Osteoblast (primary cell): ENCODE measurements around the gene CBLB. TPM values are rescaled to one million over a fixed set of nuclear protein-coding genes. Genes with fewer than 3 reads are reported as not detected.

Experiments
- DNase-seq: peaks from one replicate; pipeline ENCODE4 v3.0.0; 2011; ENCODE audit warnings: low spot score, mixed read lengths; ENCODE audit not compliant: insufficient read length; ENCODE audit errors: missing footprints
- H2AFZ ChIP-seq: 2 replicates; pipeline ENCODE4 v1.6.0; 2011; ENCODE audit warnings: mild to moderate bottlenecking, low read length
- H3K27ac ChIP-seq: 2 replicates; pipeline ENCODE4 v1.5.1; 2011; ENCODE audit warnings: mild to moderate bottlenecking, low read depth, low read length, moderate library complexity
- H3K27me3 ChIP-seq: 2 replicates; pipeline ENCODE4 v1.6.0; 2012; ENCODE audit warnings: mild to moderate bottlenecking, control low read depth, inconsistent platforms, low read length, moderate library complexity; ENCODE audit not compliant: insufficient read depth
- H3K36me3 ChIP-seq: 2 replicates; pipeline ENCODE4 v1.5.1; 2011; ENCODE audit warnings: mild to moderate bottlenecking, low read length, control low read depth, moderate library complexity; ENCODE audit not compliant: insufficient read depth
- H3K4me1 ChIP-seq: 2 replicates; pipeline ENCODE4 v1.5.1; 2011; ENCODE audit warnings: mild to moderate bottlenecking, low read length, control low read depth, moderate library complexity; ENCODE audit not compliant: insufficient read depth
- H3K4me2 ChIP-seq: 2 replicates; pipeline ENCODE4 v1.6.0; 2011; ENCODE audit warnings: mild to moderate bottlenecking, low read length; ENCODE audit not compliant: insufficient read depth
- H3K4me3 ChIP-seq: fragments of 200-600 bp; sonication (generic); 3 replicates; pipeline ENCODE4 v1.5.1; 2012; ENCODE audit warnings: mild to moderate bottlenecking, low read length, inconsistent platforms; ENCODE audit not compliant: insufficient read depth
- H3K79me2 ChIP-seq: 2 replicates; pipeline ENCODE4 v1.6.0; 2012; ENCODE audit warnings: mild to moderate bottlenecking, low read length, control low read depth, inconsistent platforms; ENCODE audit not compliant: insufficient read depth
- H3K9me3 ChIP-seq: 2 replicates; pipeline ENCODE4 v1.5.1; 2011; ENCODE audit warnings: low read depth, low read length, control low read depth
- H4K20me1 ChIP-seq: 2 replicates; pipeline ENCODE4 v1.6.0; 2012; ENCODE audit warnings: mild to moderate bottlenecking, low read length, control low read depth; ENCODE audit not compliant: insufficient read depth
- total RNA-seq: library from RNA; depleted of rRNA; stranded (reverse); fragments of >200 nt; gene quantifications from 2 replicates; pipeline ENCODE4 v1.2.3, GENCODE V29; 2012
- TF ChIP-seq, protein P1 (sequence below): IDR thresholded peaks from 2 replicates; pipeline ENCODE4 v1.5.1; 2011; ENCODE audit warnings: mild to moderate bottlenecking, low read depth, low read length, moderate library complexity; ENCODE audit errors: extremely low read depth

The CBLB gene
- total RNA-seq, 1 donor, result 128 TPM

DNA sequence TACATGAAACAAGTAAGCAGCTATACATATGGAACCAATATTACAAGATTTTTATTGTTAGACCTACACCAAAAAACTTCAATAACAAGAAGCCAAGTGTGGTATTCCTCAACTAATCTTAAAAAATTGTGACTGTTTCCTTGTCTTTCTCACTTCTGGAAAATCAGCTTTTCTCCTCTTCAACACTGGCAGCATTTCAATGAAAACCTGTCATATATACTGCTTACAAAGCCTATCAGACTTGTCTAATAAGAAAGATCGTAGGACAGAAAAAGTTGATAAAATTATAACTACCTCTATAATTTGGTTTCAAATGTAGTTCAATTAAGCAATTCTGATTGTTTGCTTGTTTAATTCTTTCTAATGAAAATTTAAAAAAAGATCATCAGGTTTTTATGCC, 55.1 kb downstream of the CBLB start:
- H3K79me2 ChIP-seq, result peaks cover 96% of the 10 kb centered on the region
- peak overlapping the region; percentile 9 for H3K27ac ChIP-seq
- peaks cover 7% of the 10 kb centered on the region for H4K20me1 ChIP-seq
- TF ChIP-seq, protein P1, sequence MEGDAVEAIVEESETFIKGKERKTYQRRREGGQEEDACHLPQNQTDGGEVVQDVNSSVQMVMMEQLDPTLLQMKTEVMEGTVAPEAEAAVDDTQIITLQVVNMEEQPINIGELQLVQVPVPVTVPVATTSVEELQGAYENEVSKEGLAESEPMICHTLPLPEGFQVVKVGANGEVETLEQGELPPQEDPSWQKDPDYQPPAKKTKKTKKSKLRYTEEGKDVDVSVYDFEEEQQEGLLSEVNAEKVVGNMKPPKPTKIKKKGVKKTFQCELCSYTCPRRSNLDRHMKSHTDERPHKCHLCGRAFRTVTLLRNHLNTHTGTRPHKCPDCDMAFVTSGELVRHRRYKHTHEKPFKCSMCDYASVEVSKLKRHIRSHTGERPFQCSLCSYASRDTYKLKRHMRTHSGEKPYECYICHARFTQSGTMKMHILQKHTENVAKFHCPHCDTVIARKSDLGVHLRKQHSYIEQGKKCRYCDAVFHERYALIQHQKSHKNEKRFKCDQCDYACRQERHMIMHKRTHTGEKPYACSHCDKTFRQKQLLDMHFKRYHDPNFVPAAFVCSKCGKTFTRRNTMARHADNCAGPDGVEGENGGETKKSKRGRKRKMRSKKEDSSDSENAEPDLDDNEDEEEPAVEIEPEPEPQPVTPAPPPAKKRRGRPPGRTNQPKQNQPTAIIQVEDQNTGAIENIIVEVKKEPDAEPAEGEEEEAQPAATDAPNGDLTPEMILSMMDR, result no peak
- no peak overlapping the region for H2AFZ ChIP-seq
- H3K4me3 ChIP-seq, result no peak overlapping the region
- H3K4me2 ChIP-seq, result no peak overlapping the region
- no peaks in the 10 kb centered on the region for H3K9me3 ChIP-seq
- H3K4me1 ChIP-seq, result peaks cover 33% of the 10 kb centered on the region
- peaks cover 8% of the 10 kb centered on the region for H3K36me3 ChIP-seq
- no peak for DNase-seq
- H3K27me3 ChIP-seq, result no peaks in the 10 kb centered on the region

DNA sequence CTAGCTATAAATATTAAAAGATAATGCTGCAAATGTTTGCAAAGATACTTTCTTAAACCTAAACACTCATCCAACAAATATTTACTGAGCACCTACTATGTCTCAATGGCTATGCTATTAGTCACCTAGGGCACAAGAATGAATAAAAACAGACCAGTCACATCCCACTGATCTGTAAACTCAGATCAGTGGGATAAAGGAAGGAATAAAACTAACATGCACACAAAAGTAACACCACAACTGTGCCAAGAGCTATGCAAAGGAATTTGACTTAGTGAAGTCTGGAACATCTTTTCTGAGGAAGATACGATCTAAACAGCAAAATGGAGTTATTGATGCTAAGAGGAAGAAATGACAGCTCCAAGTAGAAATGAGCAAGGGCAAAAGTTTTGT, 56.6 kb downstream of the CBLB start:
- H3K27ac ChIP-seq, result peak overlapping the region; percentile 46
- peaks cover 93% of the 10 kb centered on the region for H3K79me2 ChIP-seq
- no peaks in the 10 kb centered on the region for H3K27me3 ChIP-seq
- peaks cover 6% of the 10 kb centered on the region for H3K36me3 ChIP-seq
- H3K4me3 ChIP-seq, result no peak overlapping the region
- TF ChIP-seq, protein P1, result no peak
- DNase-seq, result no peak
- H3K4me2 ChIP-seq, result no peak overlapping the region
- H3K9me3 ChIP-seq, result no peaks in the 10 kb centered on the region
- H4K20me1 ChIP-seq, result peaks cover 11% of the 10 kb centered on the region
- no peak overlapping the region for H2AFZ ChIP-seq
- peaks cover 35% of the 10 kb centered on the region for H3K4me1 ChIP-seq

DNA sequence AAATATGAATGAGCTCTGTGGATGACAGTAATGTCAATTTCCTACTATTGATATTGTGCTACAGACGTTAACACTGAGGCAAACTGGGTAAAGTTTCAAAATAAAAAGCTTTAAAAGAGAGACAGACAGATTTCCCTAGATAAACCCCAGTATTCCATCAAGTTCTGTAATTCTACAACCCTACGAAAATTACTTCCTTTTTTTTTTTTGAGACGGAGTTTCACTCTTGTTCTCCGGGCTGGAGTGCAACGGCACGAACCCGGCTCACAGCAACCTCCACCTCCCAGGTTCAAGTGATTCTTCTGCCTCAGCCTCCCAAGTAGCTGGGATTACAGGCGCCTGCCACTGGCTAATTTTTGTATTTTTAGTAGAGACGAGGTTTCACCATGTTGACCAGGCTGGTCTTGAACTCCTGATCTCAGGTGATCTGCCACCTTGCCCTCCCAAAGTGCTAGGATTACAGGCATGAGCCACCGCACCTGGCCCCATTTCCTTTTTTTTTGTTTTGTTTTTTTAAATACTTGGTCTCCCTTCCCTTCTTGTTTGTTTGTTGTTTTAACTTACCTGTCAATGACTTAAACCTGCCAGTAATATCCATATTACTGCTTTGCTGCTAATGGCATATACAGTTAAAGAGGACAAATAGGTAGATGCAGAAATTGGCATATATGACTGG, 57.2 kb downstream of the CBLB start:
- Histone ChIP-seq H4K20me1 (peaks cover 12% of the 10 kb centered on the region), H3K4me2 (no peak overlapping the region), H3K9me3 (no peaks in the 10 kb centered on the region), H3K27ac (peak overlapping the region; percentile 9), H3K4me3 (no peak overlapping the region), H3K36me3 (peaks cover 8% of the 10 kb centered on the region), H3K27me3 (no peaks in the 10 kb centered on the region), H3K4me1 (peaks cover 40% of the 10 kb centered on the region), H2AFZ (no peak overlapping the region), H3K79me2 (peaks cover 92% of the 10 kb centered on the region)
- DNase-seq, result no peak
- TF ChIP-seq, protein P1, result no peak

DNA sequence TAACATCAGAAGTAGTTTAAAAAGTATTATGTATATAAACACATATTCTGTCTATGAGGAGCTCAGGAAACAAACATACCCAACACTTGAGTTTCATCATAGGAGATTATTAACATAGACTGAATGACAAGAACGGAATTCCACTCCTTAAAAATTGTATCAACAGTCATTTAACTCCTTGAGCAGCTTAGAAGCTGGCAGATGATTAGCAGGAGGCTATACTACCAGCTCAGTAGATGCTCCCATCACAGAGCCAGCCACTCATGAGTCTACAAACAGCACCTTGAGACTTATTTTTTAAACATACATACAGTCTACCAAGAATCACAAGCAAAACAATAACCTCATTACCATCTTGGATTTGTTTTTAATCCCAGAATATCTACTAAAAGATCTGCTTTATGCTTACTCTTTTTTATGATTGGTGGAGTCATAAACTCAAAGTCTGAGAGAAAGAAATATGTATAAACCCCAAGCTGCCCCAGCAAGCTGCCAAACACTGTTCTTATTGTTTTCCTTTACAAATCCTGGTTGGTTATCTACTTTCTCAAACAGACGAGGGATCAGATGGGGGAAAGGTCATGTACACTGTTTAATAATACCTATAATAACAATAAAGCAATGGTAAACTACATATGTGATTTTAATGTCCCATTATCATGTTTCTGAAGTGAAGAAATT, 59.5 kb downstream of the CBLB start:
- Histone ChIP-seq H3K4me2 (no peak overlapping the region), H3K9me3 (no peaks in the 10 kb centered on the region), H3K36me3 (peaks cover 3% of the 10 kb centered on the region), H2AFZ (no peak overlapping the region), H3K27ac (peak overlapping the region; percentile 6), H3K4me3 (no peak overlapping the region), H3K79me2 (peaks cover 92% of the 10 kb centered on the region), H3K4me1 (peaks cover 52% of the 10 kb centered on the region), H3K27me3 (no peaks in the 10 kb centered on the region), H4K20me1 (peaks cover 18% of the 10 kb centered on the region)
- no peak for DNase-seq
- TF ChIP-seq, protein P1, result no peak
